HL-60/S4 (cell line): ENCODE measurements around the gene UGGT1.

ENCODE experiments used
- in situ Hi-C: fragments of 300-500 bp; cut with MboI; formaldehyde crosslinking; loops from 2 replicates; pipeline ENCODE4 v1.14.3; 2022; ENCODE audit warnings: low sequenced_read_pairs

UGGT1 gene

DNA sequence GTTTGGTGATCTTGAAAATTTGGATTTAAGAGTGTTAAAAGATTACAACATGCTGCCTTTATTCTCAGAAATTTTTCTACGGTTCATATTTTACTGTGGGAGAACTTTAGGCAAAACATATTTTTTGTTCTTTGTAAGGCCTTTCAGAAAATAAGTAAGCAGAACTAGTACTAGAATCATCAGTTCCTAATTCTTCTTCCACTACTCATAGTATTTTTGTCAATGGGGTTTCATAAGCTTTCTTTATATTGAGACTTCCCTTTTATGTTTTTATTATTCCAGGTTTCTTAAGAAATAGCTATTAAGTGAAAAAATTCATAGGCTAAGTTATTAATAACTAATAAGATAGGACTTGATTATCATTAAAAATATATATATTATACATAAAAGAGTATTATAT, 12.4 kb downstream of the UGGT1 start:
- in situ Hi-C loops: no loop called here

GRCh38 chr2:128105072-128105471, 14.1 kb downstream of the UGGT1 start:
- in situ Hi-C loops: no loop called here

DNA sequence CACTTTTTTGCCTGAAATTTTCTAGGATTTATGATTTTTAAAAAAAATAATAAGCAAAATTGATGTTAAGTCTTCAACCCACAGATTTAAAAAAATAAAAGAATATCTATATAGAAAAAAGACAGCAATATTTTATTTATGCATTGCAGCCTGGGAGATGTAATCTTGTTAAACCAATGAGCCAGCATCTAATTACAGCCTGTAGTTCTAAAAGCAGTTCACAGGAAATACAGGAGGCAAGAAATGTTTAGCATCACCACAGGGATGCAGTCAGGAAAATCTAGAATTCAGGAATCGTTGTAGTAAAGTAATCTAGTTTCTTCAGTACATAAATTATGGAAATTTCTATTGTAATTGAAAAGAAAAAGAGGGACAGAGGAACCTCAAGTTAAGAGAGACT, 17.2 kb downstream of the UGGT1 start:
- in situ Hi-C loops: no loop called here

DNA sequence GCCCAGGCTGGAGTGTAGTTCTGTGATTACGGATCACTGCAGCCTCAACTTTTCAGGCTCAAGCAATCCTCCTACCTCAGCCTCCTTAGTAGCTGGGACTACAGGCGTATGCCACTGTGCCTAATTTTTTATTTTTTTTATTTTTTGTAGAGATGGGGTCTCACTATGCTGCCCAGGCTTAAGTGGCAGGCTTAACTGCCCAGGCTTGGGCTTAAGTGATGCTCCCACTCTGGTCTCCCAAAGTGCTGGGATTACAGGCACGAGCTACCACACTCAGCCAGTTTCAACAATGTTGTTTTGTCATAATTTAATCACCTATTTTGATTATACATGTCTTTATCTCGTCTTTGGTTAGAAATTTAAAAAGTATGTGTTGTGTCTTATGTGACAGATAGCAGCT, 18.2 kb downstream of the UGGT1 start:
- in situ Hi-C loops: no loop called here

- in situ Hi-C loops: no loop called here
Observed at GRCh38 chr2:128115921-128116623, 25.1 kb downstream of the UGGT1 start.

- in situ Hi-C loops: no loop called here
Observed at GRCh38 chr2:128134573-128134972, 43.6 kb downstream of the UGGT1 start.

GRCh38 chr2:128137094-128137616, 46.2 kb downstream of the UGGT1 start:
- in situ Hi-C loops: no loop called here

- in situ Hi-C loops: no loop called here
Observed at GRCh38 chr2:128139624-128140023, 48.6 kb downstream of the UGGT1 start.

DNA sequence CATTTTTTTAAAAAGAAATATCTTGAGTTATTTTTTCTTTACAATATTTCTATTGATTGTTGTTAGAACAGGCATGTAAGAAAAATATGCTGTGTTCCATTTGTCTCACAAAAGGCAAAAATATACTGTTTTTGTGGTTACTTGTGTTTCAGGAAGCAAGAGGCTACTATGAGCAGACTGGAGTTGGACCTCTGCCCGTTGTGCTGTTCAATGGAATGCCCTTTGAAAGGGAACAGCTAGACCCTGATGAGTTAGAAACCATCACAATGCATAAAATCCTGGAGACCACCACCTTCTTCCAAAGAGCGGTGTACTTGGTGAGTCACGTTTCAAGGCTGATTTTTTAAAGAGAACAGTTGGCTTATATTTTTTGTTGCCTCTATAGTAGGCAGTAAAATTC, 54.7 kb downstream of the UGGT1 start:
- in situ Hi-C loops: no loop called here

DNA sequence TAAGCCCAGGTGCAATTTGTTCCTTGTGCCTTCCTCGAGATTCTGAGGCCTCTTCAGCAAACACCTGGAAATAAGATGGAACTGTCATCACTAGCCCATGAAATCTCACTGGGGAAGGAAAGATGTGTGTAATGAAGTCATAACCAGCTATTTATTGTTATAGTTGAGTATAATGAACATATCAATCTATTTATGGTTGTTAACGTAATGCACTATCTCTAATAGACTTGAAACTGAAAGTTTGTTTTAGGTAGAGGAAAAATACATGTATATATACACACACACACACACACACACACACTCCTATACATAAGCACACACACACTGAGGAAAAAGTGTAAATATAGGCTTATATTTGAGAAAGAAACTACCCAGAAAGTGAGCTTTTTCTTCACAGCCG, 62.8 kb downstream of the UGGT1 start:
- in situ Hi-C loops: no loop called here

- in situ Hi-C loops: no loop called here
Observed at GRCh38 chr2:128154225-128154624, 63.2 kb downstream of the UGGT1 start.

DNA sequence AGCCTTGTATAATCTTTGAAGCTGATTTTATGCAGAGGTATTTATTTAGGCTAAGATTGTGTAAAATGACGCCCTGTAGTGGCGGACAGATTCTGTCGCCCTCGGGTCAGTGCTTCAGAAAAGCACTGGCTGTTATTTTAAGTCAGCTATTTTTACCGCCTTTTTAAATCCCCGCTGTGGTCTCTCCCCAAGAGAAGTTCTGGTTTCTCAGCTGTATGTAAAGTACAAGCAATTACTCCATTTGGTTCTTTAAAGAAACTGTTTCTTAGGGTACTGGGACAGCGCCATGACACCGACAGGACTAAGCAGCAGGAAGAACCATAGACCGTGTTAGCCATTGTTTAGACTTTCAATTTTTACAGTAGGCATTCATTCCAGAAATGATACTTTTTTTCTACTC, 65.0 kb downstream of the UGGT1 start:
- in situ Hi-C loops: no loop called here

DNA sequence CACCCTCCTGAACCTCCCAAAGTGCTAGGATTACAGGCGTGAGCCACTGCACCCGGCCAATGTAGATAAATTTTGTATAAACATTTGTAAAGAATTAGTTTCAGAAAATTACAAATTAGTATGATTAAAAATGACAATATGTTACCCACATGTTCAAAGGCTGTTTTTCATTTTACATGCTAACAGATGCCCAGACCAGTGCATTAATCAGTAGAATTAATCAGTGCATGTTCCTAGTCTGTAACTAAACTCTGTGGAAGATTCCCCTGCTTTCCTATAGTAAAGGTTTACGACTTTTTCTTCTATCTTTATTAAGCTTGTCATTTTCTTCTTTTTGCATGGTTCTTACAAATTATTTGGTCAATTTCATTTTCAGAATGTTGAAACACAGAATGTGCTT, 65.8 kb downstream of the UGGT1 start:
- in situ Hi-C loops: no loop called here

- in situ Hi-C loops: no loop called here
Observed at GRCh38 chr2:128157644-128158043, 66.6 kb downstream of the UGGT1 start.

- in situ Hi-C loops: no loop called here
Observed at GRCh38 chr2:128158176-128158575, 67.2 kb downstream of the UGGT1 start.

DNA sequence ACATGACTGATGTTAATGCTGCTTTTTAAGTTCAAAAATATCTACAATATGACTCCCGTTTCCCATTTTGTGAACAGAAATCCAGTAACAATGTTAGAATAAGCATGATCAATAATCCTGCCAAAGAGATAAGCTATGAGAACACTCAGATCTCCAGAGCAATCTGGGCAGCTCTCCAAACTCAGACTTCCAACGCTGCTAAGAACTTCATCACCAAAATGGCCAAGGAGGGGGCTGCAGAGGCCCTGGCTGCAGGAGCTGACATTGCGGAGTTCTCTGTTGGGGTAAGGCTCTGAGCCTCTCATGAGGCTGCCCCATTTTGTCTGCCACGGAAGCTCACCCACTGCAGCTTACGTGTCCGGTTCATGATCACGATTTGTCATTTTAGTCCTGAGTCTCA, 68.4 kb downstream of the UGGT1 start:
- in situ Hi-C loops: no loop called here

GRCh38 chr2:128160616-128161275, 69.7 kb downstream of the UGGT1 start:
- in situ Hi-C loops: no loop called here

DNA sequence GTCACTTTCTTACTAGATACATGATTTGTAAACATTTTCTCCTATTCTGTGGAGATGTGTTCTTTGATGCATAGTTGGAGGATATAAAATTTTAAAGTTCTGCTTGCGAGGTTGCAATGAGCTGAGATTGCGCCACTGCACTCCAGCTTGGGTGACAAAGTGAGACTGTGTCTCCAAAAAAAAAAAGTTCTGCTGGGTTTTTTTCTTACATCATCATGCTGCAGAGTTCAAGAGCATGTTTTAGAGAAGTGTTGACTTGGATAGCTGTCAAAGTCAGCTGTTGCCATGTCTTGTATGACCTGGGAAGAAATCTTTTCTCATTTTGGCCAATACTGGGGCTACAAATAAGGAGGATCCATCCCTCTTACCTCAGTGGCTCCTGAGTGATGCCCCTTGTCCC, 71.3 kb downstream of the UGGT1 start:
- in situ Hi-C loops: no loop called here

- in situ Hi-C loops: no loop called here
Observed at GRCh38 chr2:128164311-128164710, 73.3 kb downstream of the UGGT1 start.

GRCh38 chr2:128166746-128167353, 75.8 kb downstream of the UGGT1 start:
- in situ Hi-C loops: no loop called here

- in situ Hi-C loops: no loop called here
Observed at GRCh38 chr2:128169094-128169493, 78.1 kb downstream of the UGGT1 start.

DNA sequence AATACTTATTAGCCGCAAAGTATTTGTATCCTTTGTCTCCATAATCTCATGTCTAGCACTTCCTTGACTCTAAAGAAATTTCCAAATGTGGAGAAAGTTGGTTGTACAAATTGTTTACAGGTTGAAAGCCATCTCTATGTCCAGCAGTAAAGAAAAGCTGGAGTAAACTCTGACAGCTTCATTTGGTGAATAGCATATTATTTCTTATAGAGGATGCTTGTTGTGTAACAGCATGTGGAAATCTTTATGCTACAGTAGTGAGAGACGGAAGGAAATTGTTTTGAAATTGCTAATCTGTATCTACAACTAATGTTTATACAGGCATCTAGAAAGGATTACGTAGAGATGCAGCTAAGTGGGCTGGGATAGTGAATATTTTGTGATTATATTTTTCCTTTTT, 78.5 kb downstream of the UGGT1 start:
- in situ Hi-C loops: no loop called here
